Transverse colon (tissue), 4 donors: ENCODE measurements around the gene MED31.

Source experiments
- CTCF ChIP-seq, 5 experiments: fragments of 200-600 bp in 3 of 5; fragments of 450-650 bp in 2 of 5; sonication (generic) in 3 of 5; IDR thresholded peaks; 1 replicate in 2 of 5; 2 replicates in 3 of 5; pipeline ENCODE4 v1.5.1; 2016 to 2017; ENCODE audit warnings: antibody characterized with exemption in 5 of 5, inconsistent platforms in 3 of 5, mild to moderate bottlenecking in 2 of 5, moderate library complexity in 1 of 5
- EP300 ChIP-seq: sonication (generic); formaldehyde crosslinking; IDR thresholded peaks from one replicate; pipeline ENCODE4 v1.6.1; 2017; ENCODE audit warnings: antibody characterized with exemption, low read depth
- POLR2A ChIP-seq: fragments of 450-650 bp; IDR thresholded peaks from one replicate; pipeline ENCODE4 v1.6.1; 2016; ENCODE audit warnings: antibody characterized with exemption, mild to moderate bottlenecking, moderate library complexity
- POLR2AphosphoS5 ChIP-seq, 3 donors: sonication (generic); formaldehyde crosslinking; IDR thresholded peaks; one replicate each; pipeline ENCODE4 v1.6.1; 2016; ENCODE audit warnings: antibody characterized with exemption in 3 of 3

- TF ChIP-seq CTCF (IDR thresholded peaks at IDR 0.05) (no peak), EP300 (no peak), POLR2A (no peak), POLR2AphosphoS5 (IDR thresholded peaks at IDR 0.05) (no peak)
Measured at GRCh38 chr17:6695051-6695450, 43.6 kb upstream of the MED31 start.
